Glomerular visceral epithelial cell (primary cell): ENCODE data around the gene CANT1.
"Not testable (repeated sequence)": the region's sequence is repeated elsewhere in the genome, so short reads cannot be mapped to it uniquely, and the experiment has no call there.

Experiments
- DNase-seq: peaks from one replicate; pipeline ENCODE4 v3.0.0-alpha.2; 2016; ENCODE audit errors: extremely low spot score

The CANT1 gene

GRCh38 chr17:78977681-78977943, 32.0 kb downstream of the CANT1 start:
- no peak for DNase-seq

GRCh38 chr17:78976907-78977680, 32.5 kb downstream of the CANT1 start:
- no peak for DNase-seq

GRCh38 chr17:78974635-78975591, 34.7 kb downstream of the CANT1 start:
- peak; percentile 38 for DNase-seq

- no peak for DNase-seq
Observed at GRCh38 chr17:78973792-78974520, 35.6 kb downstream of the CANT1 start.

- no peak for DNase-seq
Observed at GRCh38 chr17:78973196-78973595, 36.4 kb downstream of the CANT1 start.

- DNase-seq: no peak
Observed at GRCh38 chr17:78972507-78973105, 37.0 kb downstream of the CANT1 start.

GRCh38 chr17:78971756-78972506, 37.6 kb downstream of the CANT1 start:
- DNase-seq: no peak

GRCh38 chr17:78970834-78971755, 38.5 kb downstream of the CANT1 start:
- DNase-seq: peak; percentile 79

GRCh38 chr17:78969865-78970264, 39.7 kb downstream of the CANT1 start:
- no peak for DNase-seq

GRCh38 chr17:78967782-78968362, 41.7 kb downstream of the CANT1 start:
- no peak for DNase-seq

- no peak for DNase-seq
Observed at GRCh38 chr17:78966910-78967600, 42.5 kb downstream of the CANT1 start.

GRCh38 chr17:78966123-78966813, 43.3 kb downstream of the CANT1 start:
- no peak for DNase-seq

- DNase-seq: no peak
Observed at GRCh38 chr17:78965491-78965924, 44.1 kb downstream of the CANT1 start.

- no peak for DNase-seq
Observed at GRCh38 chr17:78963378-78963777, 46.2 kb downstream of the CANT1 start.

- DNase-seq: not testable (repeated sequence)
Observed at GRCh38 chr17:78962984-78963348, 46.6 kb downstream of the CANT1 start.

- no peak for DNase-seq
Observed at GRCh38 chr17:78962345-78962983, 47.1 kb downstream of the CANT1 start.

- DNase-seq: no peak
Observed at GRCh38 chr17:78961571-78961970, 48.0 kb downstream of the CANT1 start.

GRCh38 chr17:78960928-78961327, 48.6 kb downstream of the CANT1 start:
- DNase-seq: no peak
